Measurements from ENCODE around the gene ZSWIM8. TPM values are rescaled to one million over a fixed set of nuclear protein-coding genes. Genes with fewer than 3 reads are reported as not detected.
"Not testable (repeated sequence)": the region's sequence is repeated elsewhere in the genome, so short reads cannot be mapped to it uniquely, and the experiment has no call there.

Gene ZSWIM8
- total RNA-seq, 4 donors from 2014 or later, result 94.5 to 530 (median 188) TPM

GRCh38 chr10:73823391-73823790, 38.0 kb downstream of the ZSWIM8 start:
- no peak overlapping the region for H3K4me3 ChIP-seq
- peaks cover 0 to 22% (median 10%) of the 10 kb centered on the region in 4 donors for H3K36me3 ChIP-seq
- H3K27ac ChIP-seq, result no peak overlapping the region
- 86 to 88% methylated on average over 3 to 7 of the region's 7 CpGs for WGBS, 2 donors (ENCODE audit: low coverage in 1 of 2)
- H3K9me3 ChIP-seq, result no peaks in the 10 kb centered on the region
- in situ Hi-C loops (cut with MboI; ENCODE audit: low pct_ligation_motif_present in 1 of 4, low pct_unique_long_range_greater_than_20kb in 1 of 4, low sequenced_read_pairs in 3 of 4) (no loop called here), intact Hi-C loops (cut with DNase I; ENCODE audit: low total_unique reads) (no loop called here)
- H3K27me3 ChIP-seq, result no peaks in the 10 kb centered on the region
- TF ChIP-seq POLR2A (IDR thresholded peaks at IDR 0.05) (no peak), CTCF (IDR thresholded peaks at IDR 0.05) (no peak), EP300 (IDR thresholded peaks at IDR 0.05; ENCODE audit: low read depth) (no peak), POLR2AphosphoS5 (IDR thresholded peaks at IDR 0.05) (no peak)
- DNase-seq, result no peak
- peaks cover 6 to 16% (median 13%) of the 10 kb centered on the region in 4 donors for H3K4me1 ChIP-seq

GRCh38 chr10:73824146-73824725, 38.8 kb downstream of the ZSWIM8 start:
- TF ChIP-seq POLR2AphosphoS5 (IDR thresholded peaks at IDR 0.05) (no peak), CTCF (IDR thresholded peaks at IDR 0.05) (no peak), POLR2A (IDR thresholded peaks at IDR 0.05) (no peak), EP300 (IDR thresholded peaks at IDR 0.05; ENCODE audit: low read depth) (no peak)
- WGBS, 2 donors (ENCODE audit: low coverage in 1 of 2), result 95% methylated on average over 14 of the region's 14 CpGs; no CpG with 5 or more reads in 1 of the 2 donors
- Histone ChIP-seq H3K4me3 (no peak overlapping the region), H3K36me3 (peaks cover 0 to 22% (median 10%) of the 10 kb centered on the region in 4 donors), H3K4me1 (peaks cover 6 to 10% (median 10%) of the 10 kb centered on the region in 4 donors), H3K9me3 (no peaks in the 10 kb centered on the region), H3K27me3 (no peaks in the 10 kb centered on the region), H3K27ac (no peak overlapping the region)
- intact Hi-C loops (cut with DNase I; ENCODE audit: low total_unique reads), result no loop called here
- in situ Hi-C loops (cut with MboI; ENCODE audit: low pct_ligation_motif_present in 1 of 4, low pct_unique_long_range_greater_than_20kb in 1 of 4, low sequenced_read_pairs in 3 of 4), result no loop called here
- DNase-seq, result no peak

GRCh38 chr10:73827346-73828089, 42.1 kb downstream of the ZSWIM8 start:
- H3K9me3 ChIP-seq, result no peaks in the 10 kb centered on the region
- intact Hi-C loops (cut with DNase I; ENCODE audit: low total_unique reads) (no loop called here), in situ Hi-C loops (cut with MboI; ENCODE audit: low pct_ligation_motif_present in 1 of 4, low pct_unique_long_range_greater_than_20kb in 1 of 4, low sequenced_read_pairs in 3 of 4) (no loop called here)
- no peak for TF ChIP-seq POLR2AphosphoS5 (IDR thresholded peaks at IDR 0.05)
- WGBS, 2 donors (ENCODE audit: low coverage in 1 of 2), result 94% methylated on average over 19 of the region's 19 CpGs; no CpG with 5 or more reads in 1 of the 2 donors
- H3K36me3 ChIP-seq, result peaks cover 0 to 20% (median 8%) of the 10 kb centered on the region in 4 donors
- no peak overlapping the region for H3K4me3 ChIP-seq
- no peaks in the 10 kb centered on the region for H3K27me3 ChIP-seq
- no peak for DNase-seq
- H3K4me1 ChIP-seq, result no peaks in the 10 kb centered on the region
- no peak overlapping the region for H3K27ac ChIP-seq

GRCh38 chr10:73828161-73828560, 42.8 kb downstream of the ZSWIM8 start:
- no peak overlapping the region for H3K27ac ChIP-seq
- no peaks in the 10 kb centered on the region for H3K9me3 ChIP-seq
- peaks cover 0 to 20% (median 8%) of the 10 kb centered on the region in 4 donors for H3K36me3 ChIP-seq
- H3K4me3 ChIP-seq, result no peak overlapping the region
- in situ Hi-C loops (cut with MboI; ENCODE audit: low pct_ligation_motif_present in 1 of 4, low pct_unique_long_range_greater_than_20kb in 1 of 4, low sequenced_read_pairs in 3 of 4), result no loop called here
- no peaks in the 10 kb centered on the region for H3K4me1 ChIP-seq
- DNase-seq, result no peak
- intact Hi-C loops (cut with DNase I; ENCODE audit: low total_unique reads), result no loop called here
- 83% methylated on average over 6 of the region's 6 CpGs; no CpG with 5 or more reads in 1 of the 2 donors for WGBS, 2 donors (ENCODE audit: low coverage in 1 of 2)
- no peaks in the 10 kb centered on the region for H3K27me3 ChIP-seq
- TF ChIP-seq POLR2AphosphoS5 (IDR thresholded peaks at IDR 0.05) (no peak), EP300 (IDR thresholded peaks at IDR 0.05; ENCODE audit: low read depth) (no peak), POLR2A (IDR thresholded peaks at IDR 0.05) (no peak), CTCF (IDR thresholded peaks at IDR 0.05) (no peak)

- DNase-seq; H3K4me3 ChIP-seq; H3K27me3 ChIP-seq; H3K9me3 ChIP-seq; in situ Hi-C loops (cut with MboI; ENCODE audit: low pct_ligation_motif_present in 1 of 4, low pct_unique_long_range_greater_than_20kb in 1 of 4, low sequenced_read_pairs in 3 of 4); H3K27ac ChIP-seq; H3K4me1 ChIP-seq; intact Hi-C loops (cut with DNase I; ENCODE audit: low total_unique reads): not testable (repeated sequence)
- 88 to 97% methylated on average over 7 of the region's 7 CpGs for WGBS, 2 donors (ENCODE audit: low coverage in 1 of 2)
- peaks cover 0 to 13% (median 6%) of the 10 kb centered on the region in 4 donors for H3K36me3 ChIP-seq
Observed at GRCh38 chr10:73829090-73829489, 43.7 kb downstream of the ZSWIM8 start.
